Uterus (tissue), 4 donors: Measurements from ENCODE around the gene CFAP97D2. TPM values are rescaled to one million over a fixed set of nuclear protein-coding genes. Genes with fewer than 3 reads are reported as not detected.
"Not testable (repeated sequence)": the region's sequence is repeated elsewhere in the genome, so short reads cannot be mapped to it uniquely, and the experiment has no call there.

ENCODE experiments used
- DNase-seq, 2 donors: peaks; one replicate each; pipeline ENCODE4 v3.0.0-alpha.2; 2019 to 2020
- H3K27ac ChIP-seq, 2 donors: fragments of 200-600 bp; sonication (generic); 1 replicate in 1 of 2; 2 replicates in 1 of 2; pipeline ENCODE4 v1.5.1; 2016 to 2018
- H3K27me3 ChIP-seq, 2 donors: fragments of 200-600 bp; sonication (generic); one replicate each; pipeline ENCODE4 v1.5.1; 2018 to 2019; ENCODE audit warnings: control low read depth in 1 of 2
- H3K36me3 ChIP-seq, 2 donors: fragments of 200-600 bp; sonication (generic); one replicate each; pipeline ENCODE4 v1.5.1; 2019; ENCODE audit warnings: control low read depth in 1 of 2
- H3K4me1 ChIP-seq, 2 donors: fragments of 200-600 bp; sonication (generic); one replicate each; pipeline ENCODE4 v1.5.1; 2018 to 2019; ENCODE audit warnings: control low read depth in 1 of 2
- H3K4me3 ChIP-seq, 2 donors: fragments of 200-600 bp; sonication (generic); 1 replicate in 1 of 2; 2 replicates in 1 of 2; pipeline ENCODE4 v1.5.1; 2018 to 2019; ENCODE audit warnings: mild to moderate bottlenecking in 1 of 2
- H3K9me3 ChIP-seq, 2 donors: fragments of 200-600 bp; sonication (generic); one replicate each; pipeline ENCODE4 v1.5.1; 2019; ENCODE audit warnings: control low read depth in 1 of 2
- CTCF ChIP-seq, 4 experiments: fragments of 200-600 bp in 2 of 4; fragments of 450-650 bp in 2 of 4; sonication (generic) in 2 of 4; IDR thresholded peaks; one replicate each; pipeline ENCODE4 v1.5.1; 2016 to 2019; ENCODE audit warnings: antibody characterized with exemption in 4 of 4, mild to moderate bottlenecking in 2 of 4, moderate library complexity in 1 of 4
- POLR2A ChIP-seq, 2 donors: fragments of 450-650 bp; IDR thresholded peaks; one replicate each; pipeline ENCODE4 v1.6.1; 2016; ENCODE audit warnings: antibody characterized with exemption in 2 of 2, mild to moderate bottlenecking in 1 of 2, moderate library complexity in 1 of 2
- intact Hi-C: fragments of 100-400 bp; cut with DNase I; formaldehyde crosslinking; loops from one replicate; pipeline ENCODE4 v1.15.1; 2023; ENCODE audit warnings: low total_unique reads
- total RNA-seq, 4 donors: library from RNA; depleted of rRNA in 3 of 4; stranded (reverse); fragments of >200 nt in 3 of 4; gene quantifications; one replicate each; pipeline versions ENCODE4 v1.1.0 to v1.2.4, GENCODE V29; 2014 to 2023
- donor health status: DM: yes; HTN: yes; CAD: no.

Gene CFAP97D2
- total RNA-seq, 4 donors from 2014 or later = not detected

- TF ChIP-seq CTCF (IDR thresholded peaks at IDR 0.05) = no peak
- TF ChIP-seq POLR2A (IDR thresholded peaks at IDR 0.05) = no peak
- Histone ChIP-seq H3K4me3 (no peak overlapping the region), H3K27me3 (no peaks in the 10 kb centered on the region), H3K27ac (no peak overlapping the region), H3K36me3 (no peaks in the 10 kb centered on the region), H3K9me3 (peaks cover 0 to 3% of the 10 kb centered on the region in 2 donors), H3K4me1 (no peaks in the 10 kb centered on the region)
- no peak for DNase-seq
- intact Hi-C loops = no loop called here
These were observed 4.5 kb upstream of the CFAP97D2 start for GRCh38 chr13:114174529-114174961.

- H3K9me3 ChIP-seq, DNase-seq, intact Hi-C loops, H3K4me1 ChIP-seq, H3K27me3 ChIP-seq, H3K4me3 ChIP-seq, H3K27ac ChIP-seq, H3K36me3 ChIP-seq: not testable (repeated sequence)
These were observed 2.6 kb upstream of the CFAP97D2 start for GRCh38 chr13:114176359-114176902.

GRCh38 chr13:114177245-114178010 lies 1.6 kb upstream of the CFAP97D2 start:
- peaks cover 0 to 3% of the 10 kb centered on the region in 2 donors for H3K9me3 ChIP-seq
- intact Hi-C loops = no loop called here
- no peaks in the 10 kb centered on the region for H3K36me3 ChIP-seq
- no peaks in the 10 kb centered on the region for H3K4me1 ChIP-seq
- DNase-seq = no peak
- H3K4me3 ChIP-seq = no peak overlapping the region
- no peak for TF ChIP-seq POLR2A (IDR thresholded peaks at IDR 0.05)
- TF ChIP-seq CTCF (IDR thresholded peaks at IDR 0.05) = no peak
- no peak overlapping the region for H3K27ac ChIP-seq
- no peaks in the 10 kb centered on the region for H3K27me3 ChIP-seq

GRCh38 chr13:114185182-114185971 lies 6.3 kb downstream of the CFAP97D2 start:
- no peak overlapping the region for H3K4me3 ChIP-seq
- no peak for DNase-seq
- H3K27me3 ChIP-seq = no peaks in the 10 kb centered on the region
- no peak overlapping the region for H3K27ac ChIP-seq
- no peaks in the 10 kb centered on the region for H3K4me1 ChIP-seq
- intact Hi-C loops = no loop called here
- no peaks in the 10 kb centered on the region for H3K9me3 ChIP-seq
- no peaks in the 10 kb centered on the region for H3K36me3 ChIP-seq
- TF ChIP-seq CTCF (IDR thresholded peaks at IDR 0.05) = no peak
- TF ChIP-seq POLR2A (IDR thresholded peaks at IDR 0.05) = no peak

- no peaks in the 10 kb centered on the region for H3K9me3 ChIP-seq
- H3K27ac ChIP-seq = no peak overlapping the region
- TF ChIP-seq CTCF (IDR thresholded peaks at IDR 0.05) = no peak
- no peak for TF ChIP-seq POLR2A (IDR thresholded peaks at IDR 0.05)
- no peaks in the 10 kb centered on the region for H3K27me3 ChIP-seq
- no peaks in the 10 kb centered on the region for H3K36me3 ChIP-seq
- no peaks in the 10 kb centered on the region for H3K4me1 ChIP-seq
- no peak overlapping the region for H3K4me3 ChIP-seq
- intact Hi-C loops = no loop called here
- no peak for DNase-seq
These were observed 15.8 kb downstream of the CFAP97D2 start for GRCh38 chr13:114194853-114195252.
